Activated naive CD4-positive, alpha-beta T cell treated with anti-CD3 and anti-CD28 coated beads, Interleukin-2, amount 50 U/mL, for 72 hours (primary cell): ENCODE measurements around the gene APEX1. TPM values are rescaled to one million over a fixed set of nuclear protein-coding genes. Genes with fewer than 3 reads are reported as not detected.
A peak's percentile ranks its signal among the peaks of the same experiment; 100 is the strongest.

Experiments used
- ATAC-seq, 2 donors: fragments of 150-1000 bp; cut with Tn5 transposase; 2 replicates each; pipeline ENCODE4 v1.10.0; 2021; ENCODE audit warnings: mild to moderate bottlenecking in 2 of 2, moderate library complexity in 2 of 2
- DNase-seq, 2 donors: peaks; one replicate each; pipeline ENCODE4 v3.0.0; 2021 to 2022; ENCODE audit warnings: low spot score in 2 of 2
- H3K27ac Mint-ChIP-seq, 2 donors: one replicate each; pipeline ENCODE4 v1.8.0; 2022; ENCODE audit warnings: mild to moderate bottlenecking in 2 of 2, mixed read lengths in 2 of 2
- H3K36me3 Mint-ChIP-seq, 2 donors: one replicate each; pipeline ENCODE4 v1.8.0; 2022; ENCODE audit warnings: mixed read lengths in 2 of 2
- H3K9me3 Mint-ChIP-seq, 2 donors: one replicate each; pipeline ENCODE4 v1.8.0; 2022; ENCODE audit warnings: mixed read lengths in 2 of 2
- total RNA-seq, 2 donors: library from RNA; stranded (reverse); gene quantifications; one replicate each; pipeline ENCODE4 v1.2.3, GENCODE V29; 2022

APEX1 gene
- total RNA-seq, 2 donors from 2014 or later: 171 to 234 TPM

DNA sequence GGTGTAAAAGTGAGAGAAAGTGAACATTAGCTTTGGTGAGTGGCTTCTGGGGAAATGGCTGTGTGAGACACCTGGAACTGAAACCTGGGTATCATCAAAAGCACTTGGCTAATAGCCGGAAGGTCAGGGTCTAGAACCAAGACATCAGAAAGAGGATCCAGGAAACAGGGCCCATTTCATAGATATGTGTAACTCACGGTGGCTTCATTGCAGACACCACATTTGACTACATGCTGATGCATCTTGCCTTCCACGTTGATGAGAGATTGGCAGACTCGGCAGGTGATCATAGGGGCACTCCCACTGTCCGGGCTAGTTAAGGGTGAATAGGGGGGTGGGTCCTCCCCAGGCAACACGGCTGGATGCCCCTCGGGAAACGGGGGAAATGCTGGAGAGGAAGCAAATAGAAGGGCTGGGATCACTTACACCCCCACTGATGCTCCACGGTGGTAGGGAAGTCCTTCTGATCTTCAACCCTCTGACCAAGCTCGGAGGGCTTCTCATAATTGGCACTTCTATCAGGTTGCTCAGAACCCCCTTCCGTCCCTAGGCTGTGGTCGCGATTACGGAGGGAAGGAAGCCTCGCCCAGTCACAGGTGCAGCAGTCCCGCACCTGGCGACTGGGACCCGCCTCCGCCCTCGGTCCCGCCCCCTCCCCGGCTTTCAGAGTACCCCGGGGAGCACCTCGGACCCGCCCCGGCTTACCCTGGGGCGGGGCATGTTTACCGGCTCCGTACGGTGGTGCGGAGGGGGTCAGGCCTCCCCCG, 5.6 kb downstream of the APEX1 start:
- Mint-ChIP-seq H3K36me3 (peaks cover 15 to 18% of the 10 kb centered on the region in 2 donors), H3K27ac (peak overlapping the region; percentile 84 to 92), H3K9me3 (no peaks in the 10 kb centered on the region)
- DNase-seq (peak in 1 of 2 donors; percentile 38), ATAC-seq (peak; percentile 5 to 15)

DNA sequence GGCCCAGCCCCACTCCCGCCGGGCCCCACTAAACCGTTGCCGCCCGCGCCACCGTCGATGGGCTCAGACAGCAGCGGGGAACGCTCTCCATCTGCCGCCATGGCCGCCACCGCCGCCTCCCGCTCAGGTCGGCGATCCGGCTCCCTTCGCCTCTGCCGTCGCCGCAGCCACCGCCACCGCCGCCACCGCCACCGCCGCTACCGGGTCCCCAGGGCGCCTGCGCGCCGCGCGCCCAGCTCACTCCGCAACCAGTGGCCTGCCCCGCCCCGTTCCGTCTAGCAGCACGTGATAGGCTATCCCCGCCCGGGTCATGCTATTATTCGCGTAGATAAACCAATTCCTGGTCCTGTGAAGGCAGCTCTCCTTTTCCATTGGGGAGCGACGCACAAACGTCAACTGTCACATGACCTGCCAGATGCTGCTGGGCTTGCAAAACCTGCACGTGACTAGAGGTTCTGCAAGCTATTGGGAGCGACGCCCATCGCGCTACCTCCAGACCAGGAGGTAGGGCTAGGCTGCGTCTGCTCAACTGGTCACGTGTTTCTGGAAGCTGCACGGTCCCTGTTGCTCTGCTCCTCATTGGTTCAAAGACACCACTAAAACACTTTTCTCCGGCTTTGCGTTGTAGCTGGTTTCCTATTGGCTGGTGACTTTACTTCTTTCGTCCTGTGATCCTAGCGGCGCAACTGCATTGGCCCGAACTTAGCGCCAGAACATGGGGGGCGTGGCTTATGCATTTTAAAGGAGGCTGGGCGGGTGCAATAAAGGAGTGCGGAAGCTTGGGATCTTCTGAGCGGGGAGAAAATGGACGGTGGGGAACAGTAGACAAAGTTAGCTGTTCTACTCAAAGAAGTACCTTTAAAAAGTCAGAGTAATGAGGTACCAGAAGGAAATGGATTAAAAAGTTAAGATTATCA, 6.5 kb downstream of the APEX1 start, which contains the start of gene PIP4P1:
Gene PIP4P1, minus strand, starts transcription at position 210 of the 917 bp plus-strand sequence. Its CDS starts 109 bp downstream, at position 101.
- ATAC-seq (peak; percentile 93 to 95), DNase-seq (peak; percentile 94 to 99)
- Mint-ChIP-seq H3K9me3 (no peaks in the 10 kb centered on the region), H3K36me3 (peaks cover 15 to 18% of the 10 kb centered on the region in 2 donors), H3K27ac (peak within 1 kb of the TSS; percentile 92 to 98)

DNA sequence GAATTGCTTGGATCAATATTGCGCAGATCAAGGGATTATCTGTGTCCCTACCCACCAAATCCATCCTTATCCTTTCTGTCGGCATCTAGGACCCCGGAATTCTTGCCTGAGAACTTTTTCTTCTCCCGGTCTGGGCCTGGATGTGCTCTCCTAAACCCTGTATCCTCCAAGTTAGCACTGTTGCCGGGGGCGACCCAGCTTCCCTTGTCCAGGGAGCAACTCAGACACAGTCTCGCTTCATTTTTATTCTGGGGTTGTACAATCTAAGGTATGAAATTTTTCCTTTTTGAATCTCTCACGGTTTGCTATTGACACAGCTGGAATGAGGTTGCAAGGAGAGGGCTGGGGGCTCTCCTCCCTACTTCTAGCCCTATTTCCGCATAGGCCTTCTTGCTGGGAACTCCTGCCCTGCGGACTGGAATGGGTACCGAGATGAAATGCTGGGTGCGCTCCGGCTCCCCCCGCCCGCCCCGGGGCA, 13.8 kb downstream of the APEX1 start:
- Mint-ChIP-seq H3K9me3 (no peaks in the 10 kb centered on the region), H3K36me3 (peaks cover 33 to 40% of the 10 kb centered on the region in 2 donors), H3K27ac (peak overlapping the region; percentile 96 to 100)
- no peak for ATAC-seq
- no peak for DNase-seq

DNA sequence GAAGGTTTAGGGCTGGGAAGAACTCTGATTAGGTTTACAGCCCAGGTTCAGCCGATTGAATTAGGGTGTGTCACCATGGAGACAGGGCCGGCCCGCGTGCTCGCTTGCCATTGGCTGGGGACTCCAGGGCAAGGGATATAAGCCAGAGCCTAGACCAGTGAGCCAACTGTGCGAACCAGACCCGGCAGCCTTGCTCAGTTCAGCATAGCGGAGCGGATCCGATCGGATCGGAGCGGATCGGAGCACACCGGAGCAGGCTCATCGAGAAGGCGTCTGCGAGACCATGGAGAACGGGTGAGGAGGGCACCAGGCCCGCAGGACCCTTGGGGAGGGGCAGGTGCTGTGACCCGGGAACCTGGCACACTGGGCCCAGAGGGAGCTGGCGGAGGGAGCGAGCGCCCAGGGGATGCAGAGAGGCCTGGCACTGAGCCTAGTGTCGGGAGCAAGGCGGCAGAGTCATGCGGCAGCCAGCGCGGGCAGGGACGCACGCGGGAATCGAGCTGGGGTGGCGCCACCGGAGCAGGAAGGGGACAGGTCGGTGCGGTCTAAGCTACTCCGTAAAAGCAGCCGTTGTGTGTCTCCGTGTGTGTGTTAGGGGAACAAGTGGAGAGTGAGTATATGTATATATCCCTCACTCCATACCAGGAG, 14.3 kb downstream of the APEX1 start, which contains the start of gene PNP:
Gene PNP, plus strand, starts transcription at position 165 of the 648 bp plus-strand sequence. Its CDS starts 119 bp downstream, at position 284.
- peak; percentile 88 to 92 for DNase-seq
- no peaks in the 10 kb centered on the region for H3K9me3 Mint-ChIP-seq
- peaks cover 38 to 46% of the 10 kb centered on the region in 2 donors for H3K36me3 Mint-ChIP-seq
- peak; percentile 86 to 90 for ATAC-seq
- H3K27ac Mint-ChIP-seq: peak within 1 kb of the TSS; percentile 96 to 100

DNA sequence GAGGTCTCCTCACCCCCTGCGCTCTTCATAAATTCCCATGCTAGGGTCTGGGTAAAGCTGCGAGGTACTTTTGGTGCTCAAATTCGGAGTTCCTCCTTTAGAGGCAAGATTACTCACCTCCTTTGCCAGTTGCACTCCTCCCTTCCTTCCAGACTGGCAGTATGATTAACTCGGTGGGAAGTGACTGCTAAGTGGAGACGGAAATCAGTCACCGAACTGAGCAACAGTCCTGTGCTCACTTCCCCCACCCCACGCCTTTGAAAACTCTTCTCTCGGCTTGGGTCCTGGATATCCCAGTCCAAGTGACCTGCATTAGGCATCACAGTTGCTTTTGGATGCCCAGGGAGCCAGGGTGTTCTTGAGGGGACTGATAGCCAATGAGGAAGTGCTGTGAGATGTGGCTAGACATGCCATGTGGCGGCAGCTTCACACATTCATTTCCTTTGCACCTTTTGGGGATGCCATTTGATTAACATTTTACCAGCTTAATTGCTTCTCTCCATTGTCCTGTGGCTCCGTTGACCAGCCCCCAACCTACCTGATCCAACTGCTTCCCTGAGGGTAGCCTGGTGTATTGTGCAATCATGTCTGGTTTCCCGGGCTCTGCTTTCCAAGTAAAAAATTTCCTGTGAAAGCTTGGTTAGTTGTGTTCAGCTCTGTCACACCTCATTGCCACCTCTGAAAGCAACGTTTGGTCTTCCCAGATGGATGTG, 15.0 kb downstream of the APEX1 start:
- no peaks in the 10 kb centered on the region for H3K9me3 Mint-ChIP-seq
- ATAC-seq: peak; percentile 68 to 86
- H3K36me3 Mint-ChIP-seq: peaks cover 45 to 52% of the 10 kb centered on the region in 2 donors
- peak overlapping the region; percentile 96 to 100 for H3K27ac Mint-ChIP-seq
- peak; percentile 65 to 77 for DNase-seq

DNA sequence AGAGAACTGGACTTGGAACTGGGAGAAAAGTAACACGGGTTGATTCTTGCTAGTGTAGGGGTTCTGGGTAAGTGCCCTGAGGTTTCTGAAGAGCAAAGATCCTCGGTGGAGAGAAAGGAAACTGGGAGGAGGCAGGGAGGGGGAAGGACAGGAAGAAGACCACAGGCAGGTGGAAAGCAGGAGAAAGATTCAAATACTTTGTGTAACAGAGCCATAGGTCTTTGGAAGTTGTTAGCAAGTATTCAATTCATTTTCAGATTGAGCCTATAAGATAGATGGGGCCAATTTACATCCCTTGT, 15.5 kb downstream of the APEX1 start:
- Mint-ChIP-seq H3K27ac (peak overlapping the region; percentile 96 to 100), H3K36me3 (peaks cover 50 to 57% of the 10 kb centered on the region in 2 donors), H3K9me3 (no peaks in the 10 kb centered on the region)
- DNase-seq (no peak), ATAC-seq (no peak)

DNA sequence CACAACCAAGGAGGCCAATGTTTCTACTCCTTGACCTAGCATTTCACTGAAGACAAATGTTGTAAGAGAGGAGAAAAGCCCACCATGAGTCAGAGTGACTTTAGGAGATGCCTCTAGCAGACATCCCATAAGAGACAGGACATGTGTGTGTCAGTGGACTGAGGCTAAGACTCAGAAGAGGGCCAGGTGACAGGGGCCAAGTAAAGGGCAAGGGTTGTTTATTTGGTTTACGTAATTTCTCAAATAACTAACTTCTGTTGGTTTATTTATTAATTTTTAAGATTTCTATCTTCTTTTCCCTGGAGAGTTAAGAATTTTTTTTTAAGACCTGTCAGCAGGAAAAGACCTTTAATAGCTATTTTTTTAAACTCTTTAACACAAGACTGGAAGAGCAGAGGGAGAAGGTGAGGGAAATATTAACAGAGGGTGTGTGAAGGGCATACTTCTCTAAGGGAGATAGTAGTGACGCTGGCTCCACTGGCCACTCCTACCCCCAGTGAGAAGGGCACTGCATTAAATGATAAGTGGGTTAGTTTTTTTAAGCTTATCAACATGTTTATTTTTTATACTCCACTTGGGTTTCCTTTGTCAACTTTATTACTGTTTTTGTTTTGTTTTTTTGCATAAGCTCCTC, 17.6 kb downstream of the APEX1 start:
- ATAC-seq (no peak), DNase-seq (no peak)
- Mint-ChIP-seq H3K36me3 (peaks cover 64 to 79% of the 10 kb centered on the region in 2 donors), H3K9me3 (no peaks in the 10 kb centered on the region), H3K27ac (peak overlapping the region; percentile 68 to 89)

DNA sequence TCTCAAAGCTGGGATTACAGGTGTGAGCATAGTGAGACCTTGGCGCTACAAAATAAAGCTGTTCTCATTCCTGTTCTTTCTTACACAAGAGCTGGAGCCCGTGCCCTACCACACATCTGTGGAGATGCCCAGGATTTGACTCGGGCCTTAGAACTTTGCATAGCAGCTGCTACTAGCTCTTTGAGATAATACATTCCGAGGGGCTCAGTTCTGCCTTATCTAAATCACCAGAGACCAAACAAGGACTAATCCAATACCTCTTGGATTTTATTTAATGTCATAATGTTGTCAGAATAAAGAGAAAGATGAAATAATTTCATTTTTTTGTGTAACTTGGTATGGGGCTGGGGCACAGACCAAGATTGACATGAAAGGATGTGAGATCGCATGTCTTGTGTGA, 21.8 kb downstream of the APEX1 start:
- peak overlapping the region; percentile 78 to 81 for H3K27ac Mint-ChIP-seq
- ATAC-seq: no peak
- no peaks in the 10 kb centered on the region for H3K9me3 Mint-ChIP-seq
- peaks cover 44 to 71% of the 10 kb centered on the region in 2 donors for H3K36me3 Mint-ChIP-seq
- DNase-seq: no peak

DNA sequence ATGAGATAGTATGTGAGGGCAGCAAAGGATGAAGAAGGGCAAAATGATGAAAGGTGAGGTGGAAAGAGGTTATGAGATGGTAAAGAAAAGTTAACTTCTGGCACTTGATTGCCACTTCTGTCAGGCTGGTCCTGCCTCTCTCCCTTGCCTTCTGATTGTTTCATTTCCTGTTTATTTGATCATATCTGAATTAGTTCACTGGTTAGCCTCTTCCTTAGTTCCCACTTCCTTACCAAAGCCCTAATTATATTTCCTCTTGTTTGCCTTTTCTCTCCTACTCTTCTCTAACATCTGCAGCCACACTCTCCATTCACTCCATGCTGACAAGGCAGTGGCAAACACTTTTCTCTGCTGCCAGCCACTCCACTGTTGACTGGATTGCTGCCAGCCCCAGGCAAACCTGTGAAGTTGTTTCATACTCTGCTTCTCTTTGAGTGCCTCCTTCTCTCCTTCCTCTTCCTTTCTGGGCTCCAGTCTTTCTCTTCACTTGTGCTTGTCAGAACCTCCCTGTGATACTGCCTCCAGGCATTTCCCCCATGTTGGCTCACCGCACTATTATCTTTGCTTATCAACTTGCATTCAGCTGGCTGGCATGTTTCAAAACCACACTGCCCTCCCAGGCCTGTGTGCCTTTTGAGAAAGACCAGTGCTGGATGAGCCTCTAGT, 22.3 kb downstream of the APEX1 start:
- ATAC-seq: peak; percentile 9 to 29
- peaks cover 38 to 65% of the 10 kb centered on the region in 2 donors for H3K36me3 Mint-ChIP-seq
- peak overlapping the region; percentile 78 to 81 for H3K27ac Mint-ChIP-seq
- DNase-seq: no peak
- H3K9me3 Mint-ChIP-seq: no peaks in the 10 kb centered on the region

DNA sequence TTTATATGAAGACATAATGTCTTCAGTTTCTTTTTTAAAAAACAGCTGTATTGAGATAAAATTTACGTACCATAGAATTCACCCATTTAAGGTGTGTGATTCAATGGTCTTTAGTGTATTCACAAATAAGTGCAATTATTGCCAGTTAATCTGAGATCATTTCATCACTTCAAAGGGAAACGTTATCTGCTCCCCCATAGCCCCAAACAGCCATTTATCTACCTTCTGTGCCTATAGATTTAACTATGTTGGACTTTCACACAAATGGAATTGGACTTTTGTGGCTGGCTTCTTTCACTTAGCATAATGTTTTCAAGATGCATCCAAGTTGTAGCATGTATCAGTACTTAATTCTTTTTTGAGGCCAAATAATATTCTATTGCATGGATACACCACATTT, 23.9 kb downstream of the APEX1 start:
- DNase-seq (no peak), ATAC-seq (no peak)
- Mint-ChIP-seq H3K27ac (no peak overlapping the region), H3K9me3 (no peaks in the 10 kb centered on the region), H3K36me3 (peaks cover 31 to 53% of the 10 kb centered on the region in 2 donors)

DNA sequence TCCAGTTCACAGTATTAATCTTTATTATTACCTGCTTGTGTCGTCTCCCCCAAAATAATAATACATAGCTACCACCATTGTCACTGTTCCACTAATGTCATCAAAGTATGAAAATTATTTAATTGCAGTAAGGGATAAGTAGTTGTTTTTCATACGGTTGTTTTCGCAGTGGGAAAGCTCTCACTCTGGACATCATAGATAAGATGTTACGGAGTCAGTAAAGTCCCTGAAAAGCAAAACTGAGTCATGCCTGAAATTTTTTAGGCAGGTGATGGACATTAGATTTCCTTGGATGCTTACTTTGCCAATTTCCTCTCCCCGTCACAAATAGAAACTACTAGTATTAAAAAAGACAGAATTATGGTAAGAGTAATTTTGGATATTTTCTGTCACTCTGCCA, 27.4 kb downstream of the APEX1 start:
- DNase-seq (no peak), ATAC-seq (no peak)
- peaks cover 0 to 5% of the 10 kb centered on the region in 2 donors for H3K9me3 Mint-ChIP-seq
- H3K27ac Mint-ChIP-seq: no peak overlapping the region
- peaks cover 3 to 18% of the 10 kb centered on the region in 2 donors for H3K36me3 Mint-ChIP-seq

DNA sequence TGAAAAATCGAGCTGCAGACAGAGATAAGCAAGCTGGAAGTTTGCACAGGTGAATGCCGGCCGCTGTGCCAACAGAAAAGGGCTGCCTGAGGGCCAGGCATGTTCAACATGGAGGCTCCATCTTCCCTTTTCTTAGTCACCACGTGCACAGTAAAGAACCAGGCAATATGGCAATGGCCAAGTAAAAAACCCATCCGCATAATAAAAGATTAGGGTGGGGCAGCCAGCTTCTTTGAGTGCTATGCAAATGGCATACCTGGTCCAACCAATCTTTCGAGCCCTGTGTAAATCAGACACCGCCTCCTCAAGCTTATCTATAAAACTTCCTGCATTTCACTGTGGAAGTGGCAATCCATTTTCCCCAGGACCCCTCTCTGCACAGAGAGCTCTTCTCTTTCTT, 30.9 kb downstream of the APEX1 start:
- no peaks in the 10 kb centered on the region for H3K36me3 Mint-ChIP-seq
- H3K9me3 Mint-ChIP-seq: peaks cover 4 to 5% of the 10 kb centered on the region in 2 donors
- no peak for DNase-seq
- no peak for ATAC-seq
- H3K27ac Mint-ChIP-seq: no peak overlapping the region

DNA sequence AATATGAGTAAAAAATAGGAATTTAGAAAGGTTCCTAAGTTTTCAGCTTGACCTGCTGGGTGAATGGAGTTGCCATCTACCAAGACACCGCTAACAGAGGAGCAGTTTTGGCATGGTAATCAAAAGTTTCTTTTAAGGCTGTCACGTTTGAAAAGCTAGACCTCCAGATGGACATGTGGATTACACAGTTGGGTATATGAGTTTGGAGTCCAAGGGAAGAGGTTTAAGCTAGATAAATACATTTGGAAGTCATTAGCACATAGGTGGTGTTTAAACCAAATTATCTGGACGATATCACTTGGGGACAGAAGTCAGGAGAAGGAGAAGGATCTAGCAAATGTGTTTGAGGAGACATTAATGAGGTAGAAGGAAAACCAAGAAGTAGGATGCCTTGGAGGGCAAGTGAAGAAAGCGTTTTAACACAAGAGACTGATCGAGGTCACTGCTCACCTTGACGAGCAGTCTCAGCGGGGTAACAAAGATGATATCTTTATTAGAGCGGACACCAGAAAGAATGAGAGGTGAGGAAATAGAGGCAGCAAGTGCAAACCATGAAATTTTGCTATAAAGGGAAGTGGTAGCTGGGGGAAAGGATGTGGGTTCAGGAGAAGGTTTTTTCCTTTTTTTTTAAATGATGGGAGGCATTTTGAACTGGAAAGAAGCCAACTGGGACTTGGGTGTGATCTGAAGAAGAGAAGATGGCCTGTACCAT, 31.8 kb downstream of the APEX1 start:
- peak overlapping the region in 1 of 2 donors; percentile 33 for H3K27ac Mint-ChIP-seq
- H3K9me3 Mint-ChIP-seq: peaks cover 4 to 5% of the 10 kb centered on the region in 2 donors
- ATAC-seq: no peak
- H3K36me3 Mint-ChIP-seq: no peaks in the 10 kb centered on the region
- no peak for DNase-seq

DNA sequence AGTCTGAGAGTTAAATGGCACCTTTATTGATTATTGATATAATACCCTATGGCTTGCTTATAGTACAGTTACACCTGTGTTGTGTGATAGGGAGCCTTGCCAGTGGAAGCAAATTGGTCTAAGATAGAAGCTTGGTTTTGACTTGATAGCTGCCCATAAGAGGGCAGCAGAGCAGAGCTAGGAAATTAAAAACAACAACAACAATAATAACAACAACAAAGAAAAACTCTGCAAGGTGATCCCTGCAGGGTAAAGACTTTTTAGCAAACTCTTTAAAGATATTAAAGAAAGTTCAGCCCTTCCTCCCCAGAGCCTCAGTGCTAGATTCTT, 32.3 kb downstream of the APEX1 start:
- Mint-ChIP-seq H3K36me3 (no peaks in the 10 kb centered on the region), H3K9me3 (peaks cover 4 to 5% of the 10 kb centered on the region in 2 donors), H3K27ac (peak overlapping the region in 1 of 2 donors; percentile 33)
- ATAC-seq (no peak), DNase-seq (no peak)
